ENCODE results near the gene SLC9A8.

DNA sequence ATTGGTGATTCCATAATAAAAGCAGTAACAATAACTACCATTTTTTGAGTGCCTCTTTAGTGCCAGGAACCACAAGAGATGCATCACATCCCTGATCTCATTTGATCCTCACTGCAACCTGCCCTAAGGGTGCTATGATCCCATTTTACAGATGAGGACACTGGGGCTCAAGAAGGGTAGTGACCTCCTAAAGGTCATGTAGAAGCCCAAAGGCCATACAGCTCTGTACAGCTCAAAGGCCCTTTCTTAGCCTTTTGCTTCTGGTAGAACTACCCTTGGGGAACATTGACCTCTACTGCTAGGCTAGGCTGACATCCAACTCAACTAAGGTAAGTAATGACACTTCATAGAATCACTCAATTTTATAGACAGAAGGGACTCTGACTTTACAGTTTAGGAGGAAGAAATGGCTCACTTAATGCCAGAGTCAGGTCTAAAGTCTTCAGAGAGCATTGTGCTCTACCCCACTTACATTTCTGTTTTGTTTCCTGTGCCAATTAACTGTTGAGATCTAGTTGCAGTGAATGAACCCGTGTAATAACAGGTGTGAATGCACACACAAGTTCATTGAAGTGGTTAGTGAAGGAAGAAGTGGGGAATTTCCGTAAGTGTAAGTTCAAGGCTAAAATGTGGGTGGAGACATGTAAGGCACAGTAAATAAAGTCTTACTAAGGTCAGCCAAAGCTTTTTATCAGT is 10.7 kb downstream of the SLC9A8 start:
- TF ChIP-seq, protein P1, sequence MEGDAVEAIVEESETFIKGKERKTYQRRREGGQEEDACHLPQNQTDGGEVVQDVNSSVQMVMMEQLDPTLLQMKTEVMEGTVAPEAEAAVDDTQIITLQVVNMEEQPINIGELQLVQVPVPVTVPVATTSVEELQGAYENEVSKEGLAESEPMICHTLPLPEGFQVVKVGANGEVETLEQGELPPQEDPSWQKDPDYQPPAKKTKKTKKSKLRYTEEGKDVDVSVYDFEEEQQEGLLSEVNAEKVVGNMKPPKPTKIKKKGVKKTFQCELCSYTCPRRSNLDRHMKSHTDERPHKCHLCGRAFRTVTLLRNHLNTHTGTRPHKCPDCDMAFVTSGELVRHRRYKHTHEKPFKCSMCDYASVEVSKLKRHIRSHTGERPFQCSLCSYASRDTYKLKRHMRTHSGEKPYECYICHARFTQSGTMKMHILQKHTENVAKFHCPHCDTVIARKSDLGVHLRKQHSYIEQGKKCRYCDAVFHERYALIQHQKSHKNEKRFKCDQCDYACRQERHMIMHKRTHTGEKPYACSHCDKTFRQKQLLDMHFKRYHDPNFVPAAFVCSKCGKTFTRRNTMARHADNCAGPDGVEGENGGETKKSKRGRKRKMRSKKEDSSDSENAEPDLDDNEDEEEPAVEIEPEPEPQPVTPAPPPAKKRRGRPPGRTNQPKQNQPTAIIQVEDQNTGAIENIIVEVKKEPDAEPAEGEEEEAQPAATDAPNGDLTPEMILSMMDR (IDR thresholded peaks at IDR 0.05) = no peak
- no peak for TF ChIP-seq POLR2A (IDR thresholded peaks at IDR 0.05)

All from tibial nerve (tissue), 3 donors.